Neural progenitor cell (in vitro differentiated cells): ENCODE measurements around the gene NELL2.

Experiments
- EZH2 ChIP-seq: fragments of 200-600 bp; sonication (generic); IDR thresholded peaks from 2 replicates; pipeline ENCODE4 v1.6.1; 2017; ENCODE audit warnings: antibody characterized with exemption, mild to moderate bottlenecking, moderate library complexity
- EZH2phosphoT487 ChIP-seq: fragments of 200-600 bp; sonication (generic); IDR thresholded peaks from 2 replicates; pipeline ENCODE4 v1.6.1; 2017; ENCODE audit warnings: antibody characterized with exemption
- TF ChIP-seq, protein P1 (sequence below): fragments of 200-600 bp; sonication (generic); IDR thresholded peaks from 2 replicates; pipeline ENCODE4 v1.5.1; 2017; ENCODE audit warnings: antibody characterized with exemption, mild to moderate bottlenecking

DNA sequence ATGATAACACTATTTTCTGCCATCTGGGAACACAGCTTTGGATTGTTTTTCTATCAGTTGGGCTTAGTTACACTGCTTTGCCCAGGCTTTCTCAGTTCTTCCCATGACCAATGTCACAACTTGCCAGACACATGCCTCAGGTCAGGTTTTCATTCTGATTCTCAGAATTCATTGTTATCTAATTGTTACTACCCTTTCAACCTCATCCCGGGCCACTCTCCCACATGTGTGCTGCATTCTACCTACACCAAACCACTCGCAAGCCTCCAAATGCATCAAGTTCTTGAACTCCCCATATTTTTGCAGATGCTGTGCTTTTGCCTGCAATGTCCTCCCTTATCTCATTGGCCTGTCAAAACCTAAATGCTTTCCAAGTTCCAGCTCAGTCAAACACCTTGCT is 36.3 kb downstream of the NELL2 start:
- TF ChIP-seq EZH2phosphoT487 (no peak), EZH2 (no peak)
- TF ChIP-seq, protein P1, sequence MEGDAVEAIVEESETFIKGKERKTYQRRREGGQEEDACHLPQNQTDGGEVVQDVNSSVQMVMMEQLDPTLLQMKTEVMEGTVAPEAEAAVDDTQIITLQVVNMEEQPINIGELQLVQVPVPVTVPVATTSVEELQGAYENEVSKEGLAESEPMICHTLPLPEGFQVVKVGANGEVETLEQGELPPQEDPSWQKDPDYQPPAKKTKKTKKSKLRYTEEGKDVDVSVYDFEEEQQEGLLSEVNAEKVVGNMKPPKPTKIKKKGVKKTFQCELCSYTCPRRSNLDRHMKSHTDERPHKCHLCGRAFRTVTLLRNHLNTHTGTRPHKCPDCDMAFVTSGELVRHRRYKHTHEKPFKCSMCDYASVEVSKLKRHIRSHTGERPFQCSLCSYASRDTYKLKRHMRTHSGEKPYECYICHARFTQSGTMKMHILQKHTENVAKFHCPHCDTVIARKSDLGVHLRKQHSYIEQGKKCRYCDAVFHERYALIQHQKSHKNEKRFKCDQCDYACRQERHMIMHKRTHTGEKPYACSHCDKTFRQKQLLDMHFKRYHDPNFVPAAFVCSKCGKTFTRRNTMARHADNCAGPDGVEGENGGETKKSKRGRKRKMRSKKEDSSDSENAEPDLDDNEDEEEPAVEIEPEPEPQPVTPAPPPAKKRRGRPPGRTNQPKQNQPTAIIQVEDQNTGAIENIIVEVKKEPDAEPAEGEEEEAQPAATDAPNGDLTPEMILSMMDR: no peak
